Measurements from ENCODE around the gene LARGE1.

GRCh38 chr22:33766091-33766490, 154.2 kb downstream of the LARGE1 start:
- no peak for TF ChIP-seq SIN3A (IDR thresholded peaks at IDR 0.05; ENCODE audit: borderline replicate concordance, insufficient read depth, low read depth, low read length)
- TF ChIP-seq POLR2AphosphoS5 (IDR thresholded peaks at IDR 0.05; ENCODE audit: low read depth, low read length), result no peak
- TF ChIP-seq TCF7L2 (IDR thresholded peaks at IDR 0.05; ENCODE audit: low read depth, low read length), result no peak
- no peak for TF ChIP-seq REST (IDR thresholded peaks at IDR 0.05; ENCODE audit: insufficient read depth in 1 of 2, low read depth in 2 of 2, low read length in 1 of 2)

All from Panc1 (cell line).